Mucosa of rectum (tissue), 2 donors: ENCODE measurements around the gene ARHGEF17.

Experiments
- H3K27ac ChIP-seq, 2 donors: one replicate each; pipeline ENCODE4 v1.7.0; 2013; ENCODE audit warnings: inconsistent platforms in 2 of 2, low read depth in 2 of 2, low read length in 2 of 2
- H3K27me3 ChIP-seq, 2 donors: one replicate each; pipeline ENCODE4 v1.7.0; 2013; ENCODE audit warnings: low read length in 2 of 2; ENCODE audit not compliant: control insufficient read depth in 2 of 2, insufficient read depth in 2 of 2
- H3K36me3 ChIP-seq, 2 donors: one replicate each; pipeline ENCODE4 v1.7.0; 2013; ENCODE audit warnings: low read length in 2 of 2; ENCODE audit not compliant: control insufficient read depth in 2 of 2, insufficient read depth in 2 of 2
- H3K4me1 ChIP-seq, 2 donors: one replicate each; pipeline ENCODE4 v1.7.0; 2013; ENCODE audit warnings: low read length in 2 of 2, mild to moderate bottlenecking in 1 of 2; ENCODE audit not compliant: control insufficient read depth in 2 of 2, insufficient read depth in 2 of 2
- H3K4me3 ChIP-seq, 2 donors: one replicate each; pipeline ENCODE4 v1.7.0; 2013; ENCODE audit warnings: low read length in 2 of 2
- H3K9ac ChIP-seq, 2 donors: one replicate each; pipeline ENCODE4 v1.7.0; 2013; ENCODE audit warnings: low read length in 2 of 2, low read depth in 1 of 2, mild to moderate bottlenecking in 1 of 2
- H3K9me3 ChIP-seq, 2 donors: one replicate each; pipeline ENCODE4 v1.7.0; 2013; ENCODE audit warnings: low read length in 2 of 2; ENCODE audit not compliant: control insufficient read depth in 2 of 2
- donor health status: healthy.
- donor health status: Normal muscosa, but diverticular disease.

Gene ARHGEF17

GRCh38 chr11:73380331-73380730, 72.3 kb downstream of the ARHGEF17 start:
- Histone ChIP-seq H3K27ac (peak overlapping the region in 1 of 2 donors; percentile 32), H3K4me3 (no peak overlapping the region), H3K9ac (no peak overlapping the region), H3K27me3 (no peaks in the 10 kb centered on the region), H3K4me1 (peaks cover 24 to 40% of the 10 kb centered on the region in 2 donors), H3K9me3 (no peaks in the 10 kb centered on the region), H3K36me3 (no peaks in the 10 kb centered on the region)

- no peaks in the 10 kb centered on the region for H3K9me3 ChIP-seq
- H3K27ac ChIP-seq: peak overlapping the region in 1 of 2 donors; percentile 9
- no peaks in the 10 kb centered on the region for H3K36me3 ChIP-seq
- peaks cover 28 to 39% of the 10 kb centered on the region in 2 donors for H3K4me1 ChIP-seq
- H3K4me3 ChIP-seq: no peak overlapping the region
- no peaks in the 10 kb centered on the region for H3K27me3 ChIP-seq
- no peak overlapping the region for H3K9ac ChIP-seq
Measured at GRCh38 chr11:73380897-73381410, 72.9 kb downstream of the ARHGEF17 start.

- Histone ChIP-seq H3K4me1 (peaks cover 28 to 42% of the 10 kb centered on the region in 2 donors), H3K4me3 (no peak overlapping the region), H3K9ac (no peak overlapping the region), H3K27me3 (no peaks in the 10 kb centered on the region), H3K27ac (no peak overlapping the region), H3K9me3 (no peaks in the 10 kb centered on the region), H3K36me3 (no peaks in the 10 kb centered on the region)
Measured at GRCh38 chr11:73381589-73381988, 73.5 kb downstream of the ARHGEF17 start.

- Histone ChIP-seq H3K4me1 (peaks cover 22 to 38% of the 10 kb centered on the region in 2 donors), H3K9me3 (no peaks in the 10 kb centered on the region), H3K27me3 (no peaks in the 10 kb centered on the region), H3K9ac (peak overlapping the region in 1 of 2 donors; percentile 5), H3K27ac (peak overlapping the region in 1 of 2 donors; percentile 79), H3K4me3 (no peak overlapping the region), H3K36me3 (no peaks in the 10 kb centered on the region)
Measured at GRCh38 chr11:73382183-73382582, 74.1 kb downstream of the ARHGEF17 start.

GRCh38 chr11:73382747-73383146, 74.7 kb downstream of the ARHGEF17 start:
- Histone ChIP-seq H3K27me3 (no peaks in the 10 kb centered on the region), H3K9ac (peak overlapping the region in 1 of 2 donors; percentile 5), H3K4me3 (no peak overlapping the region), H3K27ac (peak overlapping the region; percentile 9 to 79), H3K9me3 (no peaks in the 10 kb centered on the region), H3K36me3 (no peaks in the 10 kb centered on the region), H3K4me1 (peaks cover 19 to 36% of the 10 kb centered on the region in 2 donors)

GRCh38 chr11:73383249-73384124, 75.4 kb downstream of the ARHGEF17 start:
- Histone ChIP-seq H3K27ac (peak overlapping the region; percentile 9 to 79), H3K36me3 (no peaks in the 10 kb centered on the region), H3K4me1 (peaks cover 19 to 34% of the 10 kb centered on the region in 2 donors), H3K9ac (no peak overlapping the region), H3K9me3 (no peaks in the 10 kb centered on the region), H3K27me3 (no peaks in the 10 kb centered on the region), H3K4me3 (no peak overlapping the region)

GRCh38 chr11:73384125-73384441, 76.0 kb downstream of the ARHGEF17 start:
- H3K36me3 ChIP-seq: no peaks in the 10 kb centered on the region
- no peaks in the 10 kb centered on the region for H3K9me3 ChIP-seq
- no peaks in the 10 kb centered on the region for H3K27me3 ChIP-seq
- peaks cover 19 to 28% of the 10 kb centered on the region in 2 donors for H3K4me1 ChIP-seq
- peak overlapping the region in 1 of 2 donors; percentile 79 for H3K27ac ChIP-seq
- H3K4me3 ChIP-seq: no peak overlapping the region
- peak overlapping the region in 1 of 2 donors; percentile 2 for H3K9ac ChIP-seq

- Histone ChIP-seq H3K4me1 (peaks cover 16 to 25% of the 10 kb centered on the region in 2 donors), H3K27me3 (no peaks in the 10 kb centered on the region), H3K9ac (peak overlapping the region in 1 of 2 donors; percentile 2), H3K9me3 (no peaks in the 10 kb centered on the region), H3K4me3 (no peak overlapping the region), H3K27ac (peak overlapping the region; percentile 54 to 79), H3K36me3 (no peaks in the 10 kb centered on the region)
Measured at GRCh38 chr11:73384531-73384871, 76.4 kb downstream of the ARHGEF17 start.

- peak overlapping the region; percentile 54 to 79 for H3K27ac ChIP-seq
- peaks cover 14 to 21% of the 10 kb centered on the region in 2 donors for H3K4me1 ChIP-seq
- no peaks in the 10 kb centered on the region for H3K27me3 ChIP-seq
- no peak overlapping the region for H3K9ac ChIP-seq
- H3K9me3 ChIP-seq: no peaks in the 10 kb centered on the region
- no peaks in the 10 kb centered on the region for H3K36me3 ChIP-seq
- H3K4me3 ChIP-seq: no peak overlapping the region
Measured at GRCh38 chr11:73384872-73385689, 77.0 kb downstream of the ARHGEF17 start.

GRCh38 chr11:73386016-73386415, 77.9 kb downstream of the ARHGEF17 start:
- Histone ChIP-seq H3K36me3 (no peaks in the 10 kb centered on the region), H3K27ac (peak overlapping the region; percentile 48 to 79), H3K4me3 (no peak overlapping the region), H3K27me3 (no peaks in the 10 kb centered on the region), H3K9ac (peak overlapping the region; percentile 7 to 41), H3K9me3 (no peaks in the 10 kb centered on the region), H3K4me1 (peaks cover 14 to 21% of the 10 kb centered on the region in 2 donors)
